Epithelial cell of esophagus (primary cell): Measurements from ENCODE around the gene ZNF302.

Source experiments
- DNase-seq: peaks from one replicate; pipeline ENCODE4 v3.0.0; 2010; ENCODE audit warnings: low read depth
- H3K4me3 ChIP-seq: 2 replicates; pipeline ENCODE4 v1.5.1; 2011; ENCODE audit warnings: mild to moderate bottlenecking, low read length, control low read depth
- CTCF ChIP-seq: IDR thresholded peaks from 2 replicates; pipeline ENCODE4 v1.5.1; 2011; ENCODE audit warnings: low read depth, mild to moderate bottlenecking, low read length, control low read depth, inconsistent platforms; ENCODE audit not compliant: insufficient read depth; ENCODE audit errors: missing control alignments

The ZNF302 gene

GRCh38 chr19:34677386-34678084 is at the start of gene ZNF302:
Gene ZNF302 (plus strand): TSS chr19:34677678. CDS start chr19:34678805, 1,127 bp downstream.
- no peak for TF ChIP-seq CTCF
- peak; percentile 98 for DNase-seq
- peak within 1 kb of the TSS; percentile 82 for H3K4me3 ChIP-seq

GRCh38 chr19:34633802-34634201 is 43.7 kb upstream of the ZNF302 start:
- H3K4me3 ChIP-seq: no peak overlapping the region
- DNase-seq: no peak
- TF ChIP-seq CTCF: no peak

- TF ChIP-seq CTCF: peak; percentile 66
- DNase-seq: peak; percentile 63
- H3K4me3 ChIP-seq: no peak overlapping the region
These were observed 37.9 kb upstream of the ZNF302 start for GRCh38 chr19:34639491-34640085.

GRCh38 chr19:34642241-34642640 is 35.2 kb upstream of the ZNF302 start:
- DNase-seq: no peak
- no peak overlapping the region for H3K4me3 ChIP-seq
- no peak for TF ChIP-seq CTCF

- DNase-seq: no peak
- no peak overlapping the region for H3K4me3 ChIP-seq
- no peak for TF ChIP-seq CTCF
These were observed 32.5 kb upstream of the ZNF302 start for GRCh38 chr19:34644991-34645461.

- no peak for TF ChIP-seq CTCF
- no peak overlapping the region for H3K4me3 ChIP-seq
- DNase-seq: no peak
These were observed 31.9 kb upstream of the ZNF302 start for GRCh38 chr19:34645551-34645950.
